ENCODE data around the gene ATP8A2.

ATP8A2 gene

GRCh38 chr13:25732111-25732865 is 360.5 kb downstream of the ATP8A2 start:
- Mint-ChIP-seq H3K27me3 (peaks cover 10 to 13% of the 10 kb centered on the region in 2 donors), H3K4me3 (no peak overlapping the region), H3K9me3 (no peaks in the 10 kb centered on the region), H3K36me3 (ENCODE audit: insufficient read depth) (no peaks in the 10 kb centered on the region), H3K27ac (no peak overlapping the region), H3K4me1 (ENCODE audit: low read depth in 2 of 2) (no peaks in the 10 kb centered on the region)
- no peak for ATAC-seq (replicated peaks)
- DNase-seq: no peak

GRCh38 chr13:25733001-25733491 is 361.3 kb downstream of the ATP8A2 start:
- H3K4me3 Mint-ChIP-seq: no peak overlapping the region

GRCh38 chr13:25733696-25734435 is 362.1 kb downstream of the ATP8A2 start:
- H3K9me3 Mint-ChIP-seq: no peaks in the 10 kb centered on the region
- H3K4me1 Mint-ChIP-seq (ENCODE audit: low read depth in 2 of 2): peaks cover 4 to 8% of the 10 kb centered on the region in 2 donors
- H3K27me3 Mint-ChIP-seq: peaks cover 8 to 10% of the 10 kb centered on the region in 2 donors
- no peak for ATAC-seq (replicated peaks)
- H3K4me3 Mint-ChIP-seq: no peak overlapping the region
- no peaks in the 10 kb centered on the region for H3K36me3 Mint-ChIP-seq (ENCODE audit: insufficient read depth)
- H3K27ac Mint-ChIP-seq: no peak overlapping the region
- no peak for DNase-seq

More at GRCh38 chr13:25733001-25733491, 361.3 kb downstream of the ATP8A2 start:
- no peak overlapping the region for H3K27ac Mint-ChIP-seq
- no peaks in the 10 kb centered on the region for H3K9me3 Mint-ChIP-seq
- no peaks in the 10 kb centered on the region for H3K36me3 Mint-ChIP-seq (ENCODE audit: insufficient read depth)
- H3K4me1 Mint-ChIP-seq (ENCODE audit: low read depth in 2 of 2): peaks cover 0 to 3% of the 10 kb centered on the region in 2 donors
- H3K27me3 Mint-ChIP-seq: peaks cover 10 to 13% of the 10 kb centered on the region in 2 donors
- ATAC-seq (replicated peaks) (no peak), DNase-seq (no peak)

- Mint-ChIP-seq H3K4me1 (ENCODE audit: low read depth in 2 of 2) (peaks cover 5 to 8% of the 10 kb centered on the region in 2 donors), H3K27me3 (no peaks in the 10 kb centered on the region), H3K36me3 (ENCODE audit: insufficient read depth) (no peaks in the 10 kb centered on the region), H3K9me3 (no peaks in the 10 kb centered on the region), H3K27ac (peak overlapping the region in 1 of 2 donors; percentile 86), H3K4me3 (peak overlapping the region; percentile 2 to 37)
- peak; percentile 72 for ATAC-seq (replicated peaks)
- DNase-seq: peak in 2 of 3 experiments; percentile 1 to 2
Measured at GRCh38 chr13:25738342-25739196, 366.8 kb downstream of the ATP8A2 start.

GRCh38 chr13:25739376-25739775 is 367.6 kb downstream of the ATP8A2 start:
- no peak overlapping the region for H3K27ac Mint-ChIP-seq
- ATAC-seq (replicated peaks): no peak
- no peaks in the 10 kb centered on the region for H3K36me3 Mint-ChIP-seq (ENCODE audit: insufficient read depth)
- no peaks in the 10 kb centered on the region for H3K9me3 Mint-ChIP-seq
- no peak overlapping the region for H3K4me3 Mint-ChIP-seq
- peaks cover 5 to 8% of the 10 kb centered on the region in 2 donors for H3K4me1 Mint-ChIP-seq (ENCODE audit: low read depth in 2 of 2)
- DNase-seq: no peak
- H3K27me3 Mint-ChIP-seq: no peaks in the 10 kb centered on the region

GRCh38 chr13:25741796-25742195 is 370.0 kb downstream of the ATP8A2 start:
- H3K9me3 Mint-ChIP-seq: no peaks in the 10 kb centered on the region
- DNase-seq (no peak), ATAC-seq (replicated peaks) (no peak)
- H3K36me3 Mint-ChIP-seq (ENCODE audit: insufficient read depth): no peaks in the 10 kb centered on the region
- peaks cover 5 to 8% of the 10 kb centered on the region in 2 donors for H3K4me1 Mint-ChIP-seq (ENCODE audit: low read depth in 2 of 2)
- H3K27me3 Mint-ChIP-seq: peaks cover 0 to 9% of the 10 kb centered on the region in 2 donors
- no peak overlapping the region for H3K4me3 Mint-ChIP-seq
- no peak overlapping the region for H3K27ac Mint-ChIP-seq

GRCh38 chr13:25742220-25742619 is 370.4 kb downstream of the ATP8A2 start:
- H3K4me1 Mint-ChIP-seq (ENCODE audit: low read depth in 2 of 2): peaks cover 5 to 8% of the 10 kb centered on the region in 2 donors
- ATAC-seq (replicated peaks): no peak
- no peak for DNase-seq
- H3K4me3 Mint-ChIP-seq: no peak overlapping the region
- H3K27me3 Mint-ChIP-seq: peaks cover 0 to 9% of the 10 kb centered on the region in 2 donors
- no peaks in the 10 kb centered on the region for H3K9me3 Mint-ChIP-seq
- no peaks in the 10 kb centered on the region for H3K36me3 Mint-ChIP-seq (ENCODE audit: insufficient read depth)
- no peak overlapping the region for H3K27ac Mint-ChIP-seq

GRCh38 chr13:25743421-25743820 is 371.6 kb downstream of the ATP8A2 start:
- Mint-ChIP-seq H3K9me3 (no peaks in the 10 kb centered on the region), H3K36me3 (ENCODE audit: insufficient read depth) (no peaks in the 10 kb centered on the region), H3K27me3 (peaks cover 0 to 9% of the 10 kb centered on the region in 2 donors), H3K4me1 (ENCODE audit: low read depth in 2 of 2) (peaks cover 1 to 3% of the 10 kb centered on the region in 2 donors), H3K27ac (no peak overlapping the region), H3K4me3 (no peak overlapping the region)
- DNase-seq (no peak), ATAC-seq (replicated peaks) (no peak)

GRCh38 chr13:25744178-25744577 is 372.4 kb downstream of the ATP8A2 start:
- no peak for ATAC-seq (replicated peaks)

GRCh38 chr13:25746131-25746530 is 374.4 kb downstream of the ATP8A2 start:
- peaks cover 5 to 19% of the 10 kb centered on the region in 2 donors for H3K27me3 Mint-ChIP-seq
- H3K4me3 Mint-ChIP-seq: no peak overlapping the region
- H3K4me1 Mint-ChIP-seq (ENCODE audit: low read depth in 2 of 2): no peaks in the 10 kb centered on the region
- ATAC-seq (replicated peaks) (no peak), DNase-seq (no peak)
- H3K36me3 Mint-ChIP-seq (ENCODE audit: insufficient read depth): no peaks in the 10 kb centered on the region
- H3K27ac Mint-ChIP-seq: no peak overlapping the region
- no peaks in the 10 kb centered on the region for H3K9me3 Mint-ChIP-seq

More at GRCh38 chr13:25744178-25744577, 372.4 kb downstream of the ATP8A2 start:
- H3K9me3 Mint-ChIP-seq: no peaks in the 10 kb centered on the region
- peaks cover 4 to 15% of the 10 kb centered on the region in 2 donors for H3K27me3 Mint-ChIP-seq
- no peak overlapping the region for H3K4me3 Mint-ChIP-seq
- H3K4me1 Mint-ChIP-seq (ENCODE audit: low read depth in 2 of 2): no peaks in the 10 kb centered on the region
- no peak overlapping the region for H3K27ac Mint-ChIP-seq
- DNase-seq: no peak
- no peaks in the 10 kb centered on the region for H3K36me3 Mint-ChIP-seq (ENCODE audit: insufficient read depth)

- Mint-ChIP-seq H3K27ac (peak overlapping the region in 1 of 2 donors; percentile 76), H3K36me3 (ENCODE audit: insufficient read depth) (no peaks in the 10 kb centered on the region), H3K4me3 (peak overlapping the region; percentile 13 to 17)
Measured at GRCh38 chr13:25752957-25753551, 381.3 kb downstream of the ATP8A2 start.

GRCh38 chr13:25753976-25754375 is 382.2 kb downstream of the ATP8A2 start:
- Mint-ChIP-seq H3K36me3 (ENCODE audit: insufficient read depth) (no peaks in the 10 kb centered on the region), H3K27me3 (peaks cover 30% of the 10 kb centered on the region in 2 donors), H3K4me3 (no peak overlapping the region), H3K4me1 (ENCODE audit: low read depth in 2 of 2) (peaks cover 2 to 9% of the 10 kb centered on the region in 2 donors), H3K27ac (no peak overlapping the region), H3K9me3 (no peaks in the 10 kb centered on the region)
- no peak for ATAC-seq (replicated peaks)
- no peak for DNase-seq

More at GRCh38 chr13:25752957-25753551, 381.3 kb downstream of the ATP8A2 start:
- DNase-seq (no peak), ATAC-seq (replicated peaks) (peak; percentile 76)
- Mint-ChIP-seq H3K9me3 (no peaks in the 10 kb centered on the region), H3K27me3 (peaks cover 27 to 34% of the 10 kb centered on the region in 2 donors), H3K4me1 (ENCODE audit: low read depth in 2 of 2) (peaks cover 2 to 9% of the 10 kb centered on the region in 2 donors)

Data from effector memory CD8-positive, alpha-beta T cell (primary cell).